ENCODE data around the gene ALDOA.

The ALDOA gene

DNA sequence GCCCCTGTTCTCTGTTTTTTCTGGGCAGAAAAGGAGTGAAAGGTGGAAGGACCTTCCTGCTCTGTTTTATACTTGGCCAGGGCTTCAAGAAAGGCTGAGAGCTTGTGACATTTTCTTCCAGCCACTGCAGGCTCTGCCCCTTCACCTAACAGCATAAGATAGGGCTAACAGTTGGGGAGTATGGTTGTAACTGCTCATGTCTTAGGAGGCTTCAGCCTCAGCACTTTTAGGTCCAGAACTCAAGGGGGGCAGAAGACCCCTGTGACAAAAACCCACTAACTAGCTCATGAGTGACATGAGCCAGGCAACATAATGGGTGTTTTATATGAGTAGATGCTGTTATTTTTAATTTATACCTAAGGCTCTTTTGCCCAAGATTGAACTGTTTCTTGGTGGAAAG lies 4.9 kb downstream of the ALDOA start:
- no peak for DNase-seq

GRCh38 chr16:30075503-30076275 lies 10.1 kb downstream of the ALDOA start, which contains the start of gene PPP4C:
PPP4C (plus strand) TSS chr16:30075994; CDS start chr16:30076378, 384 bp downstream.
- DNase-seq = peak; percentile 95

DNA sequence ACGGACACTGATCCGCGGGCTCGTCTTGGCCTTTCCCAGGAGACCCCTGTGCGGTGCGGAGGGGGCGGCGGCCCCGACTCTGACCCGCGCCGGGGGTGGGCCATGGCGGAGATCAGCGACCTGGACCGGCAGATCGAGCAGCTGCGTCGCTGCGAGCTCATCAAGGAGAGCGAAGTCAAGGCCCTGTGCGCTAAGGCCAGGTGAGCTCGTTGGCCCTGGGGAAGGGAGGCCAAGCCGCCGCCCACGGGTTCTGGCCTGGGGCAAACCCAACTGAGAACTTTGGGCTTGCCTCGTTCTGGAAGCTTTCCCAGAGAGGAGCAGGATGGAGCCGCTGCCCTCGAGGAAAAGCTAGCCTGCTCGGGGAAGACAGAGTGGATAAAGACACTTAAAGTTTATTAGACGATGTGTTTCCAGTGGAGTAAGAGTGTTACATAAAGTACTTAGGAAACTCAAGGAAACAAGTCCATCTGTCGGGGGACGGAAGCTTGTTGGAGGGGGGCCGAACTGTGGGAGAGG lies 10.8 kb downstream of the ALDOA start:
- DNase-seq = peak; percentile 32

DNA sequence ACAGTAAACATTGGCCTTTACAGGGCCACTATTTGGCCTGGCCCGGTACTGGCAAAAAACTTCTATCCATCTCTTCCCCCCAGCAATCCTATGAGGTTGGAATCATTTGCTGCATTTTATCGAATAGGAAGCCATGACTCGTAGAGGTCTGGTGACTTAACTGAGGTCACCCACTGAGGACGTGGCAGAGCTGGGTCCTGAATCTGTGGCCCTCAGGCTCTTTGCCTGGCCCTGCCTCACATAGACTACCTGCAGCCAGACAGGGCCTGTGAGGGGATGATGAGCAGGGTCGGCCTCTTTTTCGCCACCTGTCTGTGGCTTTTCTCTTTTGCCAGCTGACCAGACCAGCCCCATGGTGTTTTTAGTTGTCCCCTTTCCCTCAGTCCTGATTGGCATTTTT lies 12.1 kb downstream of the ALDOA start:
- DNase-seq = no peak

DNA sequence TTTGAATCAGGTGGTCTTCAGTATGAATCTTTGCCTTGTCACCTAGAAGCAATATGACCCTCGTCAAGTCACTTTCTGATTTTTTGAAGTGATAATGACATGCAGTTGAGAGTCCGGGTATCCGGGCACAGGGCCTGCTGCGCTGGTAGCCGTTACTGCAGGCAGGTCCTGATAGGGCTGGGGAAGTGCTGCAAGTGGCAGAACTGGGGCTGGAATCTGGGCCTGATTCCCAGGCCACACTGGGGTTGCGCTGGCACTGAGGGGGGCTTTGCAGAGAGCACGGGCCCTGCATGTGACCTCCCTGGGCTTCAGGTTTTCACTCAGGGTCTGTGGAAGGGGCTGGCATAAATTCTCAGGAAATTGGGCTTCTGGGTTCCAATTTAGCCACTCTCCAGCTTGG lies 13.2 kb downstream of the ALDOA start:
- DNase-seq = no peak

- no peak for DNase-seq
Measured at GRCh38 chr16:30079480-30079879, 13.9 kb downstream of the ALDOA start.

DNA sequence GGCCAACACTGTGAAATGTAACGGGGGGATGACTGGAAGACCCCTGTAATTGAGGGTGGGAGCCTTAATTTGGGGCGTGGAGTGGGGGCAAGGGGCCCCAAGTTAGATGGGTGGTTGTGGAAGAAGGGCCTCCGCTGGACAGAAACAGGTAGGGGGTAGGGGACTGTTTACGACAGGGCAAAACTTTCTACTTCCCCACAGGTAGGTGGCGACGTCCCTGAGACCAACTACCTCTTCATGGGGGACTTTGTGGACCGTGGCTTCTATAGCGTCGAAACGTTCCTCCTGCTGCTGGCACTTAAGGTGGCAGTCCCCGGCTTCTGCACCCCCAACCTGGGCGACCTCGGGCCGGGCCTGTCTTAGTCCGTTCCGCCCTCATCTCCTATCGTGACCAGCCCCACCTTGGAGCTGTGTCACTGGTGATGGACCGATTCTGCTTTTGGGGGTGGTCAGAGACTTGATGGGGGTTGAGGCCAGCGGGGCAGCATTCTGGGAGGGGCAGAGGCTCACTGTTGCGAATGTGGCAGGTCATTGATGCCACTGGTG lies 17.1 kb downstream of the ALDOA start:
- no peak for DNase-seq

DNA sequence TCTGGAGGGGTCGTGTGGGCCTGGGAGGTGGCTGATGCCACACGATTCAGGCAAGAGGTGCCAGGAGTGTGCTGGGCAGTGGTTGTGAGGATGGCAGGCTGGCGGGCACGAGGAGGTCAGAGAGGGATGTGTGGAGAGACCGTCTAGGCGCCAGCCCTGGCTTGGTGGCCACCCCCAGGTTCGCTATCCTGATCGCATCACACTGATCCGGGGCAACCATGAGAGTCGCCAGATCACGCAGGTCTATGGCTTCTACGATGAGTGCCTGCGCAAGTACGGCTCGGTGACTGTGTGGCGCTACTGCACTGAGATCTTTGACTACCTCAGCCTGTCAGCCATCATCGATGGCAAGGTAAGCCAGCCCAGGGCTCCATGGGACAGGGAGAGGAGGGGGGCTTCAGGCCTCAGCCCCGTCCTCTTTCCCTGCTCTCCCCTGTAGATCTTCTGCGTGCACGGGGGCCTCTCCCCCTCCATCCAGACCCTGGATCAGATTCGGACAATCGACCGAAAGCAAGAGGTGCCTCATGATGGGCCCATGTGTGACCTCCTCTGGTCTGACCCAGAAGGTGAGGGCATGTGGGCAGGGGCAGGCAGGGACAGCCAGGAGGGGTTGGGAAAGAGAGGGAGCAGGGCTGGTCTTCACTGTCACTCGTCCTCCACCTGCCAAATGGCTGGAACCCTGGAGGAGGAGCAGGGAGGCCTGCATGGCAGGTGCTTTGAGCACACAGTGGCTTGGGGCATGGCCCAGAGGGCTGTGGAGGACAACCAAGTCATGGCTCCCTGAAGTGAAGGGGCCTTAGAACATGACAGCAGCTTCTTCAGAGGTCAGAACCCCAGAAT lies 17.9 kb downstream of the ALDOA start:
- DNase-seq = no peak

GRCh38 chr16:30084096-30084815 lies 18.7 kb downstream of the ALDOA start:
- no peak for DNase-seq

GRCh38 chr16:30084816-30085159 lies 19.2 kb downstream of the ALDOA start:
- no peak for DNase-seq

DNA sequence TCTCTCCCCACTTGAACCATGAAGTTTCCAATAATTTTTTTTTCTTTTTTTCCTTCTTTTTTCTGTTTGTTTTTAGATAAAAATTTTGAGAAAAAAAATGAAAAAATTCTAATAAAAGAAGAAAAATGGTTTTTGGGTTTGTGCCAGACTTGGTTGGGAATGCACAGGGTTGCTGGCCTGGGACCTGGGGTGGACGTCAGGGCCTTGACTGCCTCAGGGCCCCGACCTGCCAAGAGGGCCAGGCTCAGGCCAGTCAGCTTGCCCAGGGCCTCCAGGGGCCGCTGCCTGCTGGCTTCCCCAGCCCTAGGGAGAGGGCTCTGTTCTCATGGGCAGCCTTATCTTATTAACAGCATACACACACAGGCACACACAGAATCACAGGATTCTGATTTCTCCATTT lies 19.7 kb downstream of the ALDOA start:
- DNase-seq = no peak

GRCh38 chr16:30085820-30086219 lies 20.3 kb downstream of the ALDOA start:
- no peak for DNase-seq

- no peak for DNase-seq
Measured at GRCh38 chr16:30086291-30087140, 21.0 kb downstream of the ALDOA start.

GRCh38 chr16:30087181-30087898 lies 21.8 kb downstream of the ALDOA start:
- DNase-seq = no peak

DNA sequence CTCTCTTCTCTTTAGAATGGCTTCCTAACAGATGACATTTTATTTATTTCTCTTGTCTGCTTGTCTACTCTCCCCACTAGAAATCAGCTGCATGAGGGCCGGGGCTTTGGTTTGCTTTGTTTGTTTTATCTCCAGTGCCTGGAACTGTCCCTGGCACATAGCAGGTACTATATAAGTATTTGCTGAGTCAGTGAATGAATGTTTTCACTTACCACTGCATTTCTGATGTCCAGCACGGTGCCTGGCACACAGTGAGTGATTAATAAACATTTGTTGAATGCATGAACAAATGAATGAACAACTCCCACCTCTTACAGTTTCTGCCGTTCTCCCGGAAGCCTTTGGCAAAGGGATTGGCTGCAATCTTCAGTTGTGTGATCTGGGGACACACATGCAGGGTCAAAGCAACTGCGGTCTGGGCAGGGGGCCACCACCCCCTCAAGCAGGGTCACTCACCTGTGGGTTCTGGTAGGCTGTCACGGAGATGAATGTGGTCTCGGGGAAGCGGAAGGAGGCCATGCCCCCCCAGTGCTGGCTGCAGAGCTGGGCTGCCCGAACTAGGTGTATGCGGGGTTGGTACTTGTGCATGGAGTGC lies 22.8 kb downstream of the ALDOA start:
- DNase-seq = no peak

DNA sequence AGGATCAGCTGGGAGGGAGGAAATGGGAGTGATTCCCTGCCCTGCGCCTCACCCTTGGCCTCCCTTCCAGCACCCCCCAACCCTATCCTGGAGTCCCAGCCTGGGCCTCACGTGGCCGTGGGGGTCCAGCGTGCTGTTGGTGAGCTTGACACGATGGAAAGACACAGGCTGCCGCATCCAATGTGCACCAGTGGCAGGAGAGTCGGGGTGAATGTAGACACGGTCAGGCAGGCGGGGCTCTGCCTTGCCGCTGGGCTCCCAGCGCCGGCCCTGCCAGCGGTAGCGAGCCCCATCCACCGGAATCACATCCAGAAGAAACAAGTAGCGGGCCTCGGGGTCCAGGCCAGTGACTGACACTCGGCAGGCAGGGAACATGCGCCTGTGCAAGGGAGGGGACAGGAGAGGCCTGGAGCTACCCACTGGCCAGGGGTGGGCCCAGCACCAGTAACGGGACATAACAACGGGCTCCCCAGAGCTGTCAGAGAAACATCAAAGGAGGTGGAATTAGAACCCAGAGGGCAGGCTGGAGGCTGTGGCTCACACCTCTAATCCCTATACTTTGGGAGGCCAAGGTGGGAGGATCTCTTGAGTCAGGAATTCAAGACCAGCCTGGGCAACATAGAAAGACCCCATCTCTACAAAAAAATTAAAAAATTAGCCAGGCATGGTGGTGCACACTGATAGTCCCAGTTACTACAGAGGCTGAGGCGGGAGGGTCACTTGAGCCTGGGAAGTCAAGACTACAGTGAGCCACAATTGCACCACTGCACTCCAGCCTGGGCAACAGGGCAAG lies 23.5 kb downstream of the ALDOA start:
- no peak for DNase-seq

- no peak for DNase-seq
Measured at GRCh38 chr16:30090610-30091331, 25.2 kb downstream of the ALDOA start.

- peak; percentile 96 for DNase-seq
Measured at GRCh38 chr16:30091474-30092372, 26.2 kb downstream of the ALDOA start, which contains the start of gene TBX6. TBX6 (minus strand) TSS chr16:30091924; CDS start chr16:30091193, 731 bp downstream.

Measured in stimulated activated CD4-positive, alpha-beta T cell treated with anti-CD3 and anti-CD28 coated beads, Interleukin-15, amount 100 ng/mL, for 24 hours (primary cell).